CD4-positive, CD25-positive, alpha-beta regulatory T cell (primary cell): ENCODE measurements around the gene MCC. TPM values are rescaled to one million over a fixed set of nuclear protein-coding genes. Genes with fewer than 3 reads are reported as not detected.

ENCODE experiments used
- ATAC-seq, 2 donors: fragments of 150-1000 bp; cut with Tn5 transposase; one replicate each; pipeline ENCODE4 v1.10.0; 2021; ENCODE audit warnings: low read depth in 2 of 2, moderate number of reproducible peaks in 2 of 2, moderate library complexity in 1 of 2
- DNase-seq, 3 donors: peaks; one replicate each; pipeline versions ENCODE4 v3.0.0 to v3.0.0-alpha.2; 2012 to 2022; ENCODE audit warnings: mixed read lengths in 1 of 3
- H3K27ac ChIP-seq: one replicate; pipeline ENCODE4 v1.7.0; 2013; ENCODE audit warnings: mild to moderate bottlenecking, low read length; ENCODE audit not compliant: insufficient read depth, poor library complexity, severe bottlenecking
- H3K27me3 ChIP-seq: one replicate; pipeline ENCODE4 v1.7.0; 2013; ENCODE audit warnings: low read length; ENCODE audit not compliant: control insufficient read depth, insufficient read depth
- H3K36me3 ChIP-seq: one replicate; pipeline ENCODE4 v1.7.0; 2013; ENCODE audit warnings: mild to moderate bottlenecking, low read length, moderate library complexity; ENCODE audit not compliant: control insufficient read depth, insufficient read depth
- H3K4me1 ChIP-seq: 2 replicates; pipeline ENCODE4 v1.7.0; 2013; ENCODE audit warnings: mild to moderate bottlenecking, low read length; ENCODE audit not compliant: insufficient read depth, control insufficient read depth, poor library complexity, severe bottlenecking
- H3K4me3 ChIP-seq: one replicate; pipeline ENCODE4 v1.7.0; 2013; ENCODE audit warnings: low read depth, mild to moderate bottlenecking, low read length, moderate library complexity
- H3K9me3 ChIP-seq, 2 experiments: 1 replicate in 1 of 2; 2 replicates in 1 of 2; pipeline ENCODE4 v1.7.0; 2013; ENCODE audit warnings: low read length in 2 of 2, mild to moderate bottlenecking in 1 of 2, moderate library complexity in 1 of 2; ENCODE audit not compliant: control insufficient read depth in 2 of 2
- H3K27ac Mint-ChIP-seq, 3 donors: one replicate each; pipeline ENCODE4 v1.8.0; 2020 to 2022; ENCODE audit warnings: mild to moderate bottlenecking in 3 of 3, mixed read lengths in 3 of 3, moderate library complexity in 2 of 3
- H3K27me3 Mint-ChIP-seq: one replicate; pipeline ENCODE4 v1.8.0; 2022; ENCODE audit warnings: mild to moderate bottlenecking, mixed read lengths
- H3K36me3 Mint-ChIP-seq: one replicate; pipeline ENCODE4 v1.8.0; 2020; ENCODE audit warnings: mixed read lengths
- H3K4me1 Mint-ChIP-seq, 4 donors: one replicate each; pipeline ENCODE4 v1.8.0; 2020 to 2022; ENCODE audit warnings: mixed read lengths in 4 of 4, mild to moderate bottlenecking in 1 of 4
- H3K4me3 Mint-ChIP-seq, 4 donors: one replicate each; pipeline ENCODE4 v1.8.0; 2020 to 2022; ENCODE audit warnings: mild to moderate bottlenecking in 4 of 4, mixed read lengths in 4 of 4, moderate library complexity in 3 of 4
- H3K9me3 Mint-ChIP-seq, 7 donors: one replicate each; pipeline ENCODE4 v1.8.0; 2020 to 2022; ENCODE audit warnings: mixed read lengths in 7 of 7, mild to moderate bottlenecking in 3 of 7, moderate library complexity in 2 of 7
- polyA plus RNA-seq, 4 donors: library from polyadenylated mRNA; unstranded; fragments of 300-500 nt; fragmentation: Illumina TruSeq; gene quantifications; one replicate each; pipeline ENCODE4 v1.2.3, GENCODE V29; 2021
- total RNA-seq: library from RNA; stranded (reverse); gene quantifications from one replicate; pipeline ENCODE4 v1.2.3, GENCODE V29; 2022

The MCC gene
- total and polyA plus RNA-seq, 5 donors from 2014 or later, result 0.47 to 11.1 (median 3.4) TPM

- DNase-seq (peak in 2 of 3 donors; percentile 13 to 75), ATAC-seq (peak in 1 of 2 donors; percentile 51)
- H3K4me1 ChIP-seq, result peaks cover 23% of the 10 kb centered on the region
- H3K9me3 ChIP-seq, result no peaks in the 10 kb centered on the region
- Mint-ChIP-seq H3K4me1 (peaks cover 18 to 47% (median 41%) of the 10 kb centered on the region in 4 donors), H3K27me3 (no peaks in the 10 kb centered on the region), H3K36me3 (no peaks in the 10 kb centered on the region), H3K9me3 (no peaks in the 10 kb centered on the region), H3K27ac (peak overlapping the region in 2 of 3 donors; percentile 54 to 67), H3K4me3 (peak overlapping the region; percentile 35 to 69 (median 64))
- H3K27me3 ChIP-seq, result no peaks in the 10 kb centered on the region
- peak overlapping the region; percentile 71 for H3K4me3 ChIP-seq
- no peaks in the 10 kb centered on the region for H3K36me3 ChIP-seq
- no peak overlapping the region for H3K27ac ChIP-seq
Measured at GRCh38 chr5:113378081-113378480, 110.2 kb downstream of the MCC start.

DNA sequence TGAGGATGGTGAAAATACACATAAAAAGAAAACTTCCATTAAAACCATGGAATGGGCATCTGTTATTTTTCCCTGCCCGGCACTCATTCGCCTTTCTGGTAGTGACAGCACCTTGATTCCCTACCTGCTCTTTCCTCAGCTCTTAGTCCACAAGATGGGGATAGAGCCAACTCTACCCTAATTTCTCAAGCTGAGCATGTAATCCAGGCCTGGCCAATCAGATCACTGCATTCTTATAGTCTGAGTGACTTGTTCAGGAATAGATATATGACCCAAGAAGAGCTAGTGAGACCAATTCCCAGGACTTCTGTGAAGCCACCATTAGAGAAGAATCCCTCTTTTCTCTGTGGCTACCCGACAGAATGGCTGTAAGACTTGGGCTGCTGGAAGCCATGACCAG is 111.6 kb downstream of the MCC start:
- H3K27ac Mint-ChIP-seq, result peak overlapping the region in 1 of 3 donors; percentile 4
- Histone ChIP-seq H3K9me3 (no peaks in the 10 kb centered on the region), H3K36me3 (no peaks in the 10 kb centered on the region), H3K4me1 (peaks cover 23% of the 10 kb centered on the region), H3K27ac (no peak overlapping the region), H3K4me3 (no peak overlapping the region), H3K27me3 (no peaks in the 10 kb centered on the region)
- peaks cover 18 to 47% (median 41%) of the 10 kb centered on the region in 4 donors for H3K4me1 Mint-ChIP-seq
- no peak for ATAC-seq
- DNase-seq, result no peak
- no peak overlapping the region for H3K4me3 Mint-ChIP-seq
- H3K36me3 Mint-ChIP-seq, result no peaks in the 10 kb centered on the region
- H3K27me3 Mint-ChIP-seq, result no peaks in the 10 kb centered on the region
- no peaks in the 10 kb centered on the region for H3K9me3 Mint-ChIP-seq

DNA sequence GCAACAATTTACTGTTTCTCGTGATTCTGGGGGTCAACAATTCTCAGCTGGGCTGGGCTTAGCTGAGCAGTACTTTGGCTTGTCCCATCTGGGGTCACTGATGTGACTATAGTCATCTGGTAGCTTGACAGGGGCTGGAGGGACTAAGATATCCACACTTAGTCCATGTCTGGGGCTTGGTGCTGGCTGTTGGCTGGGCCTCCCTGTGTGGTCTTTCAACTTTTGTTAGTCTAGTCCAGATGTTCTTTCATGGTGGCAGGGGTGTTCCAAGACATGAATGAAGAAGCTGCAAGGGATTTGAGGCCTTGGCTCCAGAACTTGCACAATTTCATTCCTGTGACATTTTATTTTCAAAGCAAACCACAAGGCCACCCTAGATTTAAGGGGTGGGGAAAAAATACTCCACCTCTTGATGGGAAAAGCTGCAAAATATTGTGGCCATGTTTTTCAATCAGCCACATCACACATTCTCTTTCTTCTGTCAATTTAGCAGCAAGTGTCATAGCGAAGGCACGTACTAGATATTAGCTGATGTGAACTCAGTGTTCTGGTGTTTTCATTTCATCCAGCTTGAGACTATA is 112.7 kb downstream of the MCC start:
- Histone ChIP-seq H3K4me1 (peaks cover 23% of the 10 kb centered on the region), H3K27ac (no peak overlapping the region), H3K4me3 (no peak overlapping the region), H3K9me3 (no peaks in the 10 kb centered on the region), H3K36me3 (no peaks in the 10 kb centered on the region), H3K27me3 (no peaks in the 10 kb centered on the region)
- Mint-ChIP-seq H3K36me3 (no peaks in the 10 kb centered on the region), H3K9me3 (no peaks in the 10 kb centered on the region), H3K27ac (no peak overlapping the region), H3K4me3 (no peak overlapping the region), H3K27me3 (no peaks in the 10 kb centered on the region), H3K4me1 (peaks cover 18 to 42% (median 36%) of the 10 kb centered on the region in 4 donors)
- no peak for DNase-seq
- no peak for ATAC-seq

- no peak overlapping the region for H3K27ac Mint-ChIP-seq
- H3K36me3 Mint-ChIP-seq, result no peaks in the 10 kb centered on the region
- no peaks in the 10 kb centered on the region for H3K27me3 ChIP-seq
- no peak overlapping the region for H3K27ac ChIP-seq
- H3K4me1 Mint-ChIP-seq, result peaks cover 14 to 24% (median 20%) of the 10 kb centered on the region in 4 donors
- peaks cover 0 to 1% (median 0%) of the 10 kb centered on the region in 7 donors for H3K9me3 Mint-ChIP-seq
- no peaks in the 10 kb centered on the region for H3K9me3 ChIP-seq
- no peak for ATAC-seq
- no peak for DNase-seq
- no peak overlapping the region for H3K4me3 ChIP-seq
- no peak overlapping the region for H3K4me3 Mint-ChIP-seq
- H3K27me3 Mint-ChIP-seq, result peaks cover 3% of the 10 kb centered on the region
- no peaks in the 10 kb centered on the region for H3K36me3 ChIP-seq
- peaks cover 12% of the 10 kb centered on the region for H3K4me1 ChIP-seq
Measured at GRCh38 chr5:113373426-113373825, 114.8 kb downstream of the MCC start.

DNA sequence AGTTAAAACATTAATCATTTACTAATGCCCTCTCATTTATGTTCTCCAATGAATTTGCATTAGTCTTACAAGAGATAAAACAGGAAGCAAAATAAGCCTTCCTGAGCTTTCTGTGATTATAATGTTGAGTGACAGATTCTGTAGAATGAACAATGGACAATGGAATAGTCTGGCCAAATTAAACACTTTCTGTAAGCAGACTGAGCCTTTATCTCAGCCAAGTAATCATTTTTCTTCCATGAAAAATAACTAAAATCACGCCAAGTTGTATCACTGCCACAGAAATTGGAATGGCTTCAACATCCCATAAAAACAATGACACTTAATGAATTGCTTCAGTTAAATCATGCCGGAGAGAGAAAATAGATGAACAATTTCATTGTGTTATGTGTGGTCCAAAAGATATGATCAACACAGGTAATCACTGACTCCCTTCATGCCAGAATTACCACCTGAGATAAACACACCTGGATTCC is 116.5 kb downstream of the MCC start:
- H3K27me3 Mint-ChIP-seq, result peaks cover 4% of the 10 kb centered on the region
- DNase-seq (no peak), ATAC-seq (no peak)
- peaks cover 0 to 1% (median 0%) of the 10 kb centered on the region in 7 donors for H3K9me3 Mint-ChIP-seq
- Histone ChIP-seq H3K27ac (no peak overlapping the region), H3K36me3 (no peaks in the 10 kb centered on the region), H3K4me1 (no peaks in the 10 kb centered on the region), H3K27me3 (peaks cover 3% of the 10 kb centered on the region), H3K4me3 (no peak overlapping the region), H3K9me3 (no peaks in the 10 kb centered on the region)
- H3K4me3 Mint-ChIP-seq, result no peak overlapping the region
- no peaks in the 10 kb centered on the region for H3K36me3 Mint-ChIP-seq
- H3K27ac Mint-ChIP-seq, result no peak overlapping the region
- peaks cover 0 to 10% (median 6%) of the 10 kb centered on the region in 4 donors for H3K4me1 Mint-ChIP-seq

DNA sequence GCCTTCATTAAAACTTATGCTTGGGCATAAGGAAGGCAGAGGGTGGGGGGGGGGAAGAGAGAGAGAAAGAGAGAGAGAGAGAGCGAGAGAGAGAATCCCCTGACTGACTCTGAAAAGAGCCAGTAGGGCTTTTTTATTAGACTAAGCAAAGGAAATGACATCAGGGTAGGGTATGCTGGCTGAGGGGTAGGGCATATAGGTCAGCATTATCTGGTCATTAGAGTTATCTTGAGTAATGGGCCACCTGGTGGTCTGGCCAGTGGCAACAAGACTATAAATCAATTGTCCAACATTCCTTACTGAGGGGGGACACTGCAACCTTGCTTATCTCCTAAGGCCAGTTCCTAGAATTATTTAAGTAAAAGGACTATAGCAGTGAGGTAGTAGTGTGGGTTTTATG is 120.7 kb downstream of the MCC start:
- DNase-seq, result no peak
- Mint-ChIP-seq H3K27me3 (peaks cover 8% of the 10 kb centered on the region), H3K4me1 (no peaks in the 10 kb centered on the region), H3K27ac (no peak overlapping the region), H3K4me3 (no peak overlapping the region), H3K36me3 (peaks cover 4% of the 10 kb centered on the region), H3K9me3 (peaks cover 4 to 20% (median 8%) of the 10 kb centered on the region in 7 donors)
- peaks cover 6% of the 10 kb centered on the region for H3K27me3 ChIP-seq
- H3K36me3 ChIP-seq, result no peaks in the 10 kb centered on the region
- H3K4me3 ChIP-seq, result no peak overlapping the region
- no peak for ATAC-seq
- H3K4me1 ChIP-seq, result no peaks in the 10 kb centered on the region
- no peak overlapping the region for H3K27ac ChIP-seq
- peaks cover 5 to 14% of the 10 kb centered on the region in 2 experiments for H3K9me3 ChIP-seq

DNA sequence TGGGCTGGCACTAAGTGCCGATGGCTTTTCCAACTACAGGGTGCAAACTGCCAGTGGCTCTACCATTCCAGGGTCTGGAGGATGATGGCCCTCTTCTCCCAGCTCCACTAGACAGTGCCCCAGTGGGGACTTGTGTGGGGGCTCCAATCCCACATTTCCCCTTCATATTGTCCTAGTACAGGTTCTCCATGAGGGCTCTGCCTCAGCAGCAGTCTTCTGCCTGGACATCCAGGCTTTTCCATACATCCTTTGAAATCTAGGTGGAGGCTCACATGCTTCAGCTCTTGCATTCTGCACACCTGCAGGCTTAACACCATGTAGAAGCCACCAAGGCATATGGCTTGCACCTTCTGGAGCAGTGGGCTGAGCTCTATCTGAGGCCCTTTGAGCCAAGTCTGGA is 123.8 kb downstream of the MCC start:
- no peak for DNase-seq
- Histone ChIP-seq H3K27me3 (peaks cover 8% of the 10 kb centered on the region), H3K4me1 (no peaks in the 10 kb centered on the region), H3K27ac (no peak overlapping the region), H3K9me3 (peaks cover 5 to 14% of the 10 kb centered on the region in 2 experiments), H3K36me3 (no peaks in the 10 kb centered on the region), H3K4me3 (no peak overlapping the region)
- Mint-ChIP-seq H3K36me3 (peaks cover 4% of the 10 kb centered on the region), H3K9me3 (peaks cover 4 to 20% (median 8%) of the 10 kb centered on the region in 7 donors), H3K4me1 (no peaks in the 10 kb centered on the region), H3K27me3 (peaks cover 12% of the 10 kb centered on the region), H3K4me3 (no peak overlapping the region), H3K27ac (no peak overlapping the region)
- ATAC-seq, result no peak

- ATAC-seq, result no peak
- Mint-ChIP-seq H3K4me3 (no peak overlapping the region), H3K36me3 (peaks cover 4% of the 10 kb centered on the region), H3K4me1 (no peaks in the 10 kb centered on the region), H3K27ac (no peak overlapping the region), H3K27me3 (peaks cover 9% of the 10 kb centered on the region), H3K9me3 (peaks cover 4 to 20% (median 8%) of the 10 kb centered on the region in 7 donors)
- DNase-seq, result no peak
- Histone ChIP-seq H3K27me3 (peaks cover 5% of the 10 kb centered on the region), H3K27ac (no peak overlapping the region), H3K4me1 (no peaks in the 10 kb centered on the region), H3K9me3 (peaks cover 5 to 14% of the 10 kb centered on the region in 2 experiments), H3K4me3 (no peak overlapping the region), H3K36me3 (no peaks in the 10 kb centered on the region)
Measured at GRCh38 chr5:113361701-113362100, 126.6 kb downstream of the MCC start.
